Measurements from ENCODE around the gene HSPB1.
A peak's percentile ranks its signal among the peaks of the same experiment; 100 is the strongest.

Gene HSPB1

GRCh38 chr7:76315364-76315763, 12.9 kb downstream of the HSPB1 start:
- DNase-seq (ENCODE audit: extremely low spot score): no peak
- POLR2A ChIA-PET: interaction anchor here (1.1 kb wide), 1 partner anchor 24 kb away, joined by 3 read pairs; no protein-coding TSS in a partner anchor
- TF ChIP-seq SP1 (IDR thresholded peaks at IDR 0.05) (no peak), PKNOX1 (IDR thresholded peaks at IDR 0.05) (0 out of 2 replicates have a peak, but pooled peaks have one; percentile 4), FOXM1 (IDR thresholded peaks at IDR 0.05; ENCODE audit: borderline replicate concordance) (no peak), TARDBP (IDR thresholded peaks at IDR 0.05) (no peak), HDGF (IDR thresholded peaks at IDR 0.05; ENCODE audit: borderline replicate concordance) (no peak)
- CTCF ChIA-PET: no interaction called here

GRCh38 chr7:76316984-76317781, 14.7 kb downstream of the HSPB1 start:
- no peak for DNase-seq (ENCODE audit: extremely low spot score)
- ChIA-PET POLR2A (interaction anchor here (0.8 to 3.4 kb wide), 15 partner anchors 10 to 150 kb away, joined by 3 to 21 read pairs (median 5); partner anchors contain the start of genes HSPB1 and YWHAG), CTCF (interaction anchor here (0.7 to 1.3 kb wide), 2 partner anchors 28 to 142 kb away, joined by 3 read pairs; no protein-coding TSS in a partner anchor)
- no peak for TF ChIP-seq ZNF384 (IDR thresholded peaks at IDR 0.05)
- no peak for TF ChIP-seq NFRKB (IDR thresholded peaks at IDR 0.05)
- no peak for TF ChIP-seq SUZ12 (IDR thresholded peaks at IDR 0.05)
- TF ChIP-seq LEF1 (IDR thresholded peaks at IDR 0.05; ENCODE audit: borderline replicate concordance): no peak
- TF ChIP-seq SP1 (IDR thresholded peaks at IDR 0.05): no peak
- TF ChIP-seq ARNT (IDR thresholded peaks at IDR 0.05): no peak
- TF ChIP-seq CTBP1 (IDR thresholded peaks at IDR 0.05; ENCODE audit: borderline replicate concordance): no peak
- no peak for TF ChIP-seq ELF4 (IDR thresholded peaks at IDR 0.05)
- no peak for TF ChIP-seq FOXK2 (IDR thresholded peaks at IDR 0.05)
- TF ChIP-seq L3MBTL2 (conservative IDR thresholded peaks at IDR 0.05): no peak
- TF ChIP-seq FOXM1 (IDR thresholded peaks at IDR 0.05; ENCODE audit: borderline replicate concordance): no peak
- TF ChIP-seq HDGF (IDR thresholded peaks at IDR 0.05; ENCODE audit: borderline replicate concordance): no peak

DNA sequence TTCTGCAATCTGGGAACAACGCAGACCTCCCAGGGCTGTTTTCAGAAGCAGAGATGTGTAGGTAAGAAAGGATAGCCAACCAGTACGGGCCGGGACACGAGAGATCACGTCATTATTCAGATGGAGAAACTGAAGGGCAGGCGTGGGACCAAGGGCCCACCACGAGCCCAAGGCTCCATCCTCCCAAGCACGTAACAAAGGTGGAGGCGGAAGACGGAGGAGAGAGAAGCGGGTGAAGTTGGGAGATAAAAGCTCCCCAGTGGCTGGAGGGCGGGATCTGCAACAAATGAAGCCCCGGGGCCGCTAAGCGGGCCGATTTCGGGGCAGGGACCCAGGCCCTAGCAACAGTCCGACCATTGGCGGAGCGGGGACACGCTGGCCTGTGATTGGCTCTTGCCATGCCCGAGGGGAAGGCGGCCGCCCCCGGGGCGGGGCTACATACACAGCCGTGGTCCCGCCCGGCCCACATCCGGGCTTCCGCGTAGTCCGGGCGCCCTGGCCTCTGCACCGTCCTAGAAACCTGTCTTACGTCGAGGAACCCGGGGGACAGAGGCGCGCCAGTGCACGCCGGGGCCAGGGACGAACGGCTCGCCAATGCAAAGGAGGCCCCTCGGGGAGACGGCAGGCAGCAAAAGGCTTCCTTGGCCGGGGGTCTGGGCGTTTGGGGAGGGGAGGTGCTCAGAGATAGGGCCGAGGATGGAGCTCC, 15.5 kb downstream of the HSPB1 start:
- no peak for TF ChIP-seq TARDBP (IDR thresholded peaks at IDR 0.05)
- peak; percentile 42; the same call in 1 of the 2 replicates for TF ChIP-seq L3MBTL2 (conservative IDR thresholded peaks at IDR 0.05)
- CTCF ChIA-PET: interaction anchor here (1.2 to 1.3 kb wide), 2 partner anchors 55 to 142 kb away, joined by 3 to 4 read pairs; no protein-coding TSS in a partner anchor
- peak; percentile 96 for DNase-seq (ENCODE audit: extremely low spot score)
- POLR2A ChIA-PET: interaction anchor here (0.7 to 3.4 kb wide), 19 partner anchors 9 to 151 kb away, joined by 3 to 21 read pairs (median 5); partner anchors contain the start of genes HSPB1, YWHAG and ZP3

- POLR2A ChIA-PET: interaction anchor here (0.7 to 3.4 kb wide), 20 partner anchors 9 to 152 kb away, joined by 3 to 21 read pairs (median 5); partner anchors contain the start of genes HSPB1, YWHAG and ZP3
- CTCF ChIA-PET: interaction anchor here (1.2 to 1.3 kb wide), 2 partner anchors 56 to 143 kb away, joined by 3 to 4 read pairs; no protein-coding TSS in a partner anchor
- TF ChIP-seq FOXA1 (IDR thresholded peaks at IDR 0.05) (no peak), FOXM1 (IDR thresholded peaks at IDR 0.05; ENCODE audit: borderline replicate concordance) (no peak), ARNT (IDR thresholded peaks at IDR 0.05) (no peak), SUZ12 (IDR thresholded peaks at IDR 0.05) (no peak), PKNOX1 (IDR thresholded peaks at IDR 0.05) (no peak), TARDBP (IDR thresholded peaks at IDR 0.05) (no peak), HDGF (IDR thresholded peaks at IDR 0.05; ENCODE audit: borderline replicate concordance) (no peak)
- DNase-seq (ENCODE audit: extremely low spot score): peak; percentile 70
Measured at GRCh38 chr7:76318488-76319353, 16.2 kb downstream of the HSPB1 start.

GRCh38 chr7:76325092-76325491, 22.6 kb downstream of the HSPB1 start:
- POLR2A ChIA-PET: no interaction called here
- CTCF ChIA-PET: no interaction called here
- TF ChIP-seq ELF4 (IDR thresholded peaks at IDR 0.05) (no peak), L3MBTL2 (conservative IDR thresholded peaks at IDR 0.05) (no peak), BHLHE40 (IDR thresholded peaks at IDR 0.05; ENCODE audit: borderline replicate concordance) (no peak), SP1 (IDR thresholded peaks at IDR 0.05) (no peak), ZNF384 (IDR thresholded peaks at IDR 0.05) (no peak), HDGF (IDR thresholded peaks at IDR 0.05; ENCODE audit: borderline replicate concordance) (no peak), FOXK2 (IDR thresholded peaks at IDR 0.05) (no peak), FOXM1 (IDR thresholded peaks at IDR 0.05; ENCODE audit: borderline replicate concordance) (no peak), PKNOX1 (IDR thresholded peaks at IDR 0.05) (no peak), NFRKB (IDR thresholded peaks at IDR 0.05) (no peak), LEF1 (IDR thresholded peaks at IDR 0.05; ENCODE audit: borderline replicate concordance) (no peak)
- no peak for DNase-seq (ENCODE audit: extremely low spot score)

All from HEK293T (cell line).